GM12872 (cell line): Measurements from ENCODE around the gene ZRSR2.

Experiments used
- CTCF ChIP-seq: IDR thresholded peaks from 3 replicates; pipeline ENCODE4 v1.5.1; 2011; ENCODE audit warnings: low read depth, mild to moderate bottlenecking, low read length, moderate library complexity; ENCODE audit not compliant: insufficient read depth

ZRSR2 gene

GRCh38 chrX:15785176-15785750 lies 5.0 kb upstream of the ZRSR2 start:
- no peak for TF ChIP-seq CTCF

- no peak for TF ChIP-seq CTCF
Measured at GRCh38 chrX:15786915-15787314, 3.4 kb upstream of the ZRSR2 start.

- no peak for TF ChIP-seq CTCF
Measured at GRCh38 chrX:15790769-15791290, 546 bp downstream of the ZRSR2 start.

GRCh38 chrX:15797707-15798106 lies 7.4 kb downstream of the ZRSR2 start:
- no peak for TF ChIP-seq CTCF

- no peak for TF ChIP-seq CTCF
Measured at GRCh38 chrX:15804563-15804962, 14.3 kb downstream of the ZRSR2 start.

- TF ChIP-seq CTCF = no peak
Measured at GRCh38 chrX:15808254-15808653, 18.0 kb downstream of the ZRSR2 start.

GRCh38 chrX:15812192-15812938 lies 22.1 kb downstream of the ZRSR2 start:
- no peak for TF ChIP-seq CTCF
